ENCODE data around the gene DES. TPM values are rescaled to one million over a fixed set of nuclear protein-coding genes. Genes with fewer than 3 reads are reported as not detected.
A peak's percentile ranks its signal among the peaks of the same experiment; 100 is the strongest.

The DES gene
- total and polyA plus RNA-seq, 2 donors from 2014 or later, result 30.0 to 74.2 TPM

DNA sequence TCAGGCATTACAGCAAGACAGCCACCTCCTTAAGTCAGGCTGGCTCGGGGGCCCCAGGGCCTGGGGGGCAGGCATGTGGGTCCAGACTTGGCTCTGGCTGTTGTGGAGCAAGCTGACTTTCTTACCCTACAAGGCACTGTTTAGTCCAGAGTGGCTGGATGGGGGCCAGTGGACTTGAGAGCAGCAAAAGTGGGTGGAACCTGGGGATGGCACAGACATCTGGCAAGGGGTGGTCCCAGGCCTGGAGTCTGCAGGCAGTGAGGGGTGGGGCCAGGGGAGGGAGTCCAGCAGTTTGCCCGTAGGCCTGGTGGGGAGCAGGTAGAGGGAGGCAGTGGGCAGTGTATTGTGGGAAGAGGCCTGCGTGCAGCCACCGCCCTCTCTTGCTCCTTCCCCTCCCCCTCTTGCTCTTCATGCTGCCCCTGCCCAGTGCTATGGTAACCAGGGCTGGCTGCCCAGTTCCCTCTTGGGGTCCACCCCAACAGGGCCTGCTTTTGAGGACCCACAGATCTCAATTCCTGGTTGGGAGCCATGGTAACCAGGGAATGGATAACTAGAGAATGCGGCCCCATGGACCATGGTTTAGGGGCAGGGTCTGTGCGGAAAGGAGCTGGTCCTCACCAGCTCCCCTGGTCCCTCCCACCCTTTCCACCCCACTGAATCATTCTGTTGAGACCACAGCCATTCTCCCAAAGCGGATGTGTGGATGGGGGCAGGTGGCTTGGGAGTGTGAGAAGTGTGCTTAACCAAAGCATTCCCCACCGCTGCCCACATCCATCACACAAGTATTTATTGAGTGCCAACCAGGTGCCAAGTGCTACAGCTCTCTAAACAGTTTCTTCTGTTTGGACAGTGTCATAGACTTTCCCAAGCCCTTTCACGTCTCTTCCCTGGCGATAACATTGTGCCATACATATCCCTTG lies 35.8 kb downstream of the DES start:
- H3K4me3 ChIP-seq (ENCODE audit: low read length in 3 of 3), result no peak overlapping the region
- H3K27me3 ChIP-seq (ENCODE audit: control insufficient read depth, insufficient read depth, low read length), result no peaks in the 10 kb centered on the region
- intact Hi-C loops (cut with DNase I), result no loop called here
- peak in 2 of 5 donors; percentile 21 to 78 for DNase-seq
- H3K9me3 ChIP-seq (ENCODE audit: control insufficient read depth in 2 of 3, insufficient read depth in 1 of 3, low read length in 3 of 3), result no peaks in the 10 kb centered on the region
- H3K27ac ChIP-seq (ENCODE audit: low read depth in 2 of 2, low read length in 2 of 2), result no peak overlapping the region
- H3K36me3 ChIP-seq (ENCODE audit: control insufficient read depth in 2 of 3, insufficient read depth in 3 of 3, low read length in 3 of 3), result no peaks in the 10 kb centered on the region
- no peak overlapping the region for H3K9ac ChIP-seq (ENCODE audit: low read length in 3 of 3)
- FAIRE-seq, result no peak
- TF ChIP-seq, protein P1, sequence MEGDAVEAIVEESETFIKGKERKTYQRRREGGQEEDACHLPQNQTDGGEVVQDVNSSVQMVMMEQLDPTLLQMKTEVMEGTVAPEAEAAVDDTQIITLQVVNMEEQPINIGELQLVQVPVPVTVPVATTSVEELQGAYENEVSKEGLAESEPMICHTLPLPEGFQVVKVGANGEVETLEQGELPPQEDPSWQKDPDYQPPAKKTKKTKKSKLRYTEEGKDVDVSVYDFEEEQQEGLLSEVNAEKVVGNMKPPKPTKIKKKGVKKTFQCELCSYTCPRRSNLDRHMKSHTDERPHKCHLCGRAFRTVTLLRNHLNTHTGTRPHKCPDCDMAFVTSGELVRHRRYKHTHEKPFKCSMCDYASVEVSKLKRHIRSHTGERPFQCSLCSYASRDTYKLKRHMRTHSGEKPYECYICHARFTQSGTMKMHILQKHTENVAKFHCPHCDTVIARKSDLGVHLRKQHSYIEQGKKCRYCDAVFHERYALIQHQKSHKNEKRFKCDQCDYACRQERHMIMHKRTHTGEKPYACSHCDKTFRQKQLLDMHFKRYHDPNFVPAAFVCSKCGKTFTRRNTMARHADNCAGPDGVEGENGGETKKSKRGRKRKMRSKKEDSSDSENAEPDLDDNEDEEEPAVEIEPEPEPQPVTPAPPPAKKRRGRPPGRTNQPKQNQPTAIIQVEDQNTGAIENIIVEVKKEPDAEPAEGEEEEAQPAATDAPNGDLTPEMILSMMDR (IDR thresholded peaks at IDR 0.05; ENCODE audit: borderline replicate concordance, extremely low read depth, insufficient read depth), result no peak
- H3K4me1 ChIP-seq (ENCODE audit: control insufficient read depth in 2 of 3, insufficient read depth in 2 of 3, low read depth in 1 of 3, low read length in 3 of 3), result no peaks in the 10 kb centered on the region

- H3K9me3 ChIP-seq (ENCODE audit: control insufficient read depth in 2 of 3, insufficient read depth in 1 of 3, low read length in 3 of 3), result no peaks in the 10 kb centered on the region
- no peak overlapping the region for H3K4me3 ChIP-seq (ENCODE audit: low read length in 3 of 3)
Measured at GRCh38 chr2:219455581-219455980, 37.4 kb downstream of the DES start.

DNA sequence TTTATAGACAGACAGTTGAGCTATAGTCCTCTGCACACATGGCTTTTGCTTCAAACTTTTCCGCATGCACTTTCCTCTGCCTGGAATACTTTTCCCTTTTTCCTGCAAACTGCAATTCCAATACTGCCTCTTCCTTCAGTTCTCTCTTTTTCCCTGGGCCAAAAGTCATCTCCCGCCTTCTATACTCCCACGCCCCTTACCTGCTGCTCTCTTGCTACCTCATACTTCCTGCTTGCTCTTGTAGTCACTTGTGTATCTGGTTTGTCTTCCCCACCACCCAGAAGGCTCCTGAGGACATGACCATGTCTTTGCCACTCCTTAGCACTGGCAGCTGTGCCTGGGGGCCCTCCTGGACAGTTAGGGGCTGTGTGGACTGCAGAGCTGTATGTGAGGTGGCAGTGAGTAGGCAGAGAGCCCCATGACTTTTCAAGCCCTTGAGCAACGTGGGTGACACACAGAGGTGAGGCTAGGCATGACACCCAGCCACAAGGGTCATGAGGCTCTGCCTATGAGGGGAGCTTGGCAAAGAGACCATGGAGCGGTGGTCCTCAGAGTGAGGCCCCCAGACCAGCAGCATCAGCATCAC lies 39.7 kb downstream of the DES start:
- FAIRE-seq, result no peak

More at GRCh38 chr2:219455581-219455980, 37.4 kb downstream of the DES start:
- no peak for FAIRE-seq
- intact Hi-C loops (cut with DNase I), result no loop called here
- Histone ChIP-seq H3K27me3 (ENCODE audit: control insufficient read depth, insufficient read depth, low read length) (no peaks in the 10 kb centered on the region), H3K36me3 (ENCODE audit: control insufficient read depth in 2 of 3, insufficient read depth in 3 of 3, low read length in 3 of 3) (no peaks in the 10 kb centered on the region), H3K9ac (ENCODE audit: low read length in 3 of 3) (no peak overlapping the region), H3K27ac (ENCODE audit: low read depth in 2 of 2, low read length in 2 of 2) (no peak overlapping the region), H3K4me1 (ENCODE audit: control insufficient read depth in 2 of 3, insufficient read depth in 2 of 3, low read depth in 1 of 3, low read length in 3 of 3) (no peaks in the 10 kb centered on the region)
- TF ChIP-seq, protein P1 (IDR thresholded peaks at IDR 0.05; ENCODE audit: borderline replicate concordance, extremely low read depth, insufficient read depth), result no peak
- DNase-seq, result no peak

More for the DNA sequence above, 39.7 kb downstream of the DES start:
- no peak overlapping the region for H3K4me3 ChIP-seq (ENCODE audit: low read length in 3 of 3)
- no peak overlapping the region for H3K9ac ChIP-seq (ENCODE audit: low read length in 3 of 3)
- intact Hi-C loops (cut with DNase I), result no loop called here
- H3K27me3 ChIP-seq (ENCODE audit: control insufficient read depth, insufficient read depth, low read length), result no peaks in the 10 kb centered on the region
- H3K27ac ChIP-seq (ENCODE audit: low read depth in 2 of 2, low read length in 2 of 2), result no peak overlapping the region
- H3K9me3 ChIP-seq (ENCODE audit: control insufficient read depth in 2 of 3, insufficient read depth in 1 of 3, low read length in 3 of 3), result no peaks in the 10 kb centered on the region
- DNase-seq, result peak in 1 of 5 donors; percentile 20
- no peaks in the 10 kb centered on the region for H3K36me3 ChIP-seq (ENCODE audit: control insufficient read depth in 2 of 3, insufficient read depth in 3 of 3, low read length in 3 of 3)
- TF ChIP-seq, protein P1 (IDR thresholded peaks at IDR 0.05; ENCODE audit: borderline replicate concordance, extremely low read depth, insufficient read depth), result no peak
- H3K4me1 ChIP-seq (ENCODE audit: control insufficient read depth in 2 of 3, insufficient read depth in 2 of 3, low read depth in 1 of 3, low read length in 3 of 3), result no peaks in the 10 kb centered on the region

Measured in kidney (tissue), 14 donors.